UCSD-AML1 (cell line): ENCODE data around the gene GUCD1.

Experiments used
- DNase-seq: peaks from one replicate; lab custom pipeline; 2025; ENCODE audit not compliant: unreplicated experiment; lab: John Stamatoyannopoulos, UW

Gene GUCD1

DNA sequence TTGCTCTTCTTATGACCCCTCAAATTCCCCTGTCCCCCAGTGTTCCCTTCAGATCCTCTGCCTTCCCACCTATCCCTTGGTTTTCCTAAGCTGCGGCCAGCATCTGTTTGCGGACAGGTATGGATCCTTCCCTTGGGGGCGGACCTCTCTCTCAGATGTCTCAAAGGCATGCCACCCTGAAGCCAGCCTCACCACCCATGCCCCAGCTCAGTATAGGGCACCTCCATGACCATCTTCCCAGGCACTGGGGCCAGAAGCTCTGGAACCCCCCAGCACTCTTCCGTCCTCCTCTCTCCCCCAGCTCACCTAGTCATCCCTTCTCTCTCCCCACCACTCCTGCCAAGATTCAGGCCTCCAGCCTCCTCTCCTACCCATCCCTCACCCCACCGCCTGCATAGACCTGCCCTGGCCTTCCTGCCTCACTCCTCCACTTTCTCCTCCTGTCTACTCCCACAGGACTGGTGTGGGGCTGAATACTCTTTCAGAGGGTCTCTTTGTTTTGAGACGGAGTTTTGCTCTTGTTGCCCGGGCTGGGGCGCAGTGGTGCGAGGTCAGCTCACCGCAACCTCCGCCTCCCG is 35.7 kb upstream of the GUCD1 start:
- DNase-seq: no peak

DNA sequence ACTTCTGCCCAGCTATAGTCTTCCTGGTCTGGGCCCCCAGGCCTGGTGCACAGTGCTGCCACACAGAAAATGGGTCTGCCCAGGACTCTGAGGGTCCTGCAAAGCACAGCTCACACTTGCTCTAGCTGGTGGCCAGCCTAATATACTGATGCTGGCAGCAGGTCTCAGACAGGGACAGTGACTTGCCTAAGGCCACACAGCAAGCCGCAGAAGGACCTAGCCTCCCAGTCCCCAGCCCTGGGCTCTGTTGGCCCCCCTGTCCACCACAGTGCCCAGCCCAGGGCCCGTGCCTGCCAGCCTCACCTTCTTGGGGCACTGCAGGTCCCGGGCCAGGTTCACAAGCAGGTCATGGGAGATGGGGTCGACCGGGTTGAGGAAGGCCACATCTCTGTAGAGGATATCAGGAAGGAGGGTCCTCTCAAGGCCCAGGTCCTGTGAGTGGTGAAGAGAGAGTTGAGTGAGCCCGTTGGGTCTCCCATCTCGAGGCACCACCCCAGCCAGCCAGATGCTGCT is 34.6 kb upstream of the GUCD1 start:
- DNase-seq: no peak

DNA sequence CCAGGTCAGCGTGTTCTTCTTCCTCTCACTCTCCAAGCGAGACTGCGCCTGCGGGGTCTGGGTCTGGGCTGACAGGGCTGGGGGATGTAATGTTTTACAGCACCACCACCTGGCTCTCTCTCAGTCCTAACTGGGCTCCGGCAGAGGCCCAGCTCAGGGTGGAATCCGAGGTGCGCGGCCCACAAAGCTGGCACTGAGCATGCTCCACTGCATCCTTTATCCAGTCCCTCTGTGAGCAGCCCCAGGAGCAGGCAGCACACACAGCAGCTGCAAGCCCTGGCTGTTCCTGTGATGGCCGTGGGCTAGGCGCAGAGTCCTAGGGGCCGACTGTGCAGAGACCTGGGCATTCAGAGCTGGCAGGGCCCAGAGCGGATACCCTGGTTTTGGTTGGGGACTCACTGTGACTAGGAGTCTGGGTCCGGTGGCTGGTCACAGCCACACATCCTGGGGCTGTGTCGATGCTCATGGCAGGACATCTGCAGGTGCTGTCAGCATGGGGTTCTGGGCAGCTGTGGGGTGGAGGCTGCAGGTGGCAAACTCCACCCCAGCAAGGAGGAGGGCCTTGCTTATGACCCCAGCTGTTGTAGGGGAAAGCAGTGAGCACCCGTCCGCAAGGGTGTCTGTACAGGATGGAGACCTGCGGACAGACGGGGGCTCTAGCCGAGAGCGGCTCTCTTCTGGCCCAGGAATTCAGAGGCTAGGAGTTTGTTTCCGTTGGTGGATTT is 34.0 kb upstream of the GUCD1 start:
- DNase-seq: no peak

DNA sequence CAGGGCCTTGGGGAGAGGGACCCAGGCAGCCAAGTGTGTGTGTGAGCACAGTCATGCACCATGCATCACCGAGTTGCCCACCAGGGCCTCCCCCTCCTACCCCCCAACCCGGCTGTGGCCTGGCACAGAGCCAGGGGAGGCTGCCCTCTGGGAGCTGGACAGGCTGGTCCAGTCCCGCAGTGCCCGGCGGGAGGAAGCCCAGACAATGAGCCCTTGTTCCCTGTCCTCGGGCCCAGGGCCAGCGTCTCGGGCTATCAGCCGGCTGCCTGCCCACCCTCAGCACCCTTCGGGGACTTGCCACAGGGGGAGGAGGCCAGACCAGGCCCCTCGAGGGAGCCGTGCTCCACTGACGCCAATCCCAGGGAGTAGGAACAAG is 33.4 kb upstream of the GUCD1 start:
- no peak for DNase-seq

DNA sequence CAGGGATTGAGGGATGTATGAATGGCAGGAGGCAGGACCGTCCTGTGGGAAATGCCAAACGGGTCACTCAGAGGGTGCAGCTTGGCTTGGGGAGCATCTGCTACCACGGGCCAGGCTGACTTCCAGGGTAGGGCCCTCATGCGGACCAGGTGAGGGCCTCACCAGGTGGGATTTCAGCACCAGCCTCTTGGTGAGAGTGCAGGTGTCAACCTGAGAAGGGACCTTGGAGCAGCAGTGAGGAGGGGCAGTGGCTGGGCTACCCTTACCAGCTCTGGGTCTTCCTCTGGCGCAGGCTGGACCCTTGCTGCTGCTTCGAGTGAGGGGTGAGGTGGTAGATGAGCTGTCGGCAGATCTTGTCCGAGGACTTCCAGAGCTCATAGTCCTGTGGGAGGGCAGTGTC is 33.0 kb upstream of the GUCD1 start:
- DNase-seq: no peak

DNA sequence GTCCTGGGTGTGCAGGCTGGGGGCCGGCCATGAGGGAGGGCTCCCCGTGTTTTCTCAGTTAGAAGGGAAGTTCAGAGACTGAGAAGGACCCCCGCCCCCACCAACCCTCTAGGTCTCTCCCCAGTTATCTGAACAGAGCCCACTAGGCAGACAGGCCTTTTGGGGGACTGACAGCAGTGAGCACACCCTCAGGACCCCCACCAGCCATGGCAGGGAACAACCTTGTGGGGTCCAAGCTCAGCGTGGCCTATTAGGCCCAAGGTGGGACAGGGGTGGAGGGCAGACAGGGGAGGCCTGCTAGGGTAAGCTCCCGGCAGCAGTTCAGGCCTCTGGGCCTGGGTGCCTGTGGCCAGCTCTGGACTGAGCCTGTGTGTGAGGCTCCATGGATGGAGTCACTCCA is 32.3 kb upstream of the GUCD1 start:
- DNase-seq: no peak

DNA sequence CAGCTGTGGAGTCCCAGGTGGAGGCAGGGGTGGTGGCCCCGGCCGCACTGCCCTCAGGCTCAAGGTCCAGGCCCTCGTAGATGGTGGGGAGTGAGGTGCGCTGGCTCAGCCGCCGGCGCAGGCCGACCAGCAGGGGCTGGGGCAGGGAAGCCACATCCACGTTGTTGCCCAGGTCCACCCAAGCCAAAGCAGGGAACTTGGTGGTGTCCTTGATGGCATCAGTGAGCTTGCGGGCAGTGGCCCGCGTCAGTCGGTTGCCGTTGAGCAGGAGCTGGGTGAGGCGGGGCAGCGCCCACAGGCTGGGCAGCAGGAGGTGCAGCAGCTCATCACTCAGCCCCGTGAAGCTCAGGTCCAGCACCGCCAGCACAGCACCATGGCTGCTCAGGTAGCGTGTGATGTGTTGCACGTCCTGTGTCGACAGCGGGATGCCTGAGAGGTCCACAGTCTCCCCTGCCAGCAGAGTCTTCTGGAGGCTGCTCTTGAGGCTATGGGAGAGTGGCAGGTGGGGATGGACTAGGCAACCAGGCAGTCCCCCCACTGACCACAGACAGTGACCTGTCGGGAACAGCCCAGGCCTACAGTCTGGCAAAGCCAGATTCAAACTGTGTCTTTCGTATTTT is 31.1 kb upstream of the GUCD1 start:
- DNase-seq: no peak

DNA sequence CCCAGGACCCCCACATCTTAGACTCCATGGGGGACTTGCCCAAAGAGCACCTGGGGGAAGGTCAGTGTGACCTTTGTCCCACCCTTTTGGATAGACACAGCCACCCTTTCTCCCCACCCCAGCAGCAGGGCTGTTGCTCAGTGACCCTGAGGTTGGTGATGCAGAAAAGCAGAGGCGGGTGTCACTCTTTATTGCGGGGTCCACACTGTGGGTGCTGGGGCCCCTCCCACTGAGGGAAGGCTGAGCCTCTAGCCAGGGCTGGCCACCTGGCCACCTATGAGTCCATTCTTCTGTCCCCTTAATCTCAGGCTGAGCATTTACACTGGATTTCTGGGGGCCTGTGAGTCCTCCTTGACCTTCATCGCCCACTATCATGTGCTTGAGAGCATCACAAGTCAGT is 30.5 kb upstream of the GUCD1 start:
- DNase-seq: no peak

DNA sequence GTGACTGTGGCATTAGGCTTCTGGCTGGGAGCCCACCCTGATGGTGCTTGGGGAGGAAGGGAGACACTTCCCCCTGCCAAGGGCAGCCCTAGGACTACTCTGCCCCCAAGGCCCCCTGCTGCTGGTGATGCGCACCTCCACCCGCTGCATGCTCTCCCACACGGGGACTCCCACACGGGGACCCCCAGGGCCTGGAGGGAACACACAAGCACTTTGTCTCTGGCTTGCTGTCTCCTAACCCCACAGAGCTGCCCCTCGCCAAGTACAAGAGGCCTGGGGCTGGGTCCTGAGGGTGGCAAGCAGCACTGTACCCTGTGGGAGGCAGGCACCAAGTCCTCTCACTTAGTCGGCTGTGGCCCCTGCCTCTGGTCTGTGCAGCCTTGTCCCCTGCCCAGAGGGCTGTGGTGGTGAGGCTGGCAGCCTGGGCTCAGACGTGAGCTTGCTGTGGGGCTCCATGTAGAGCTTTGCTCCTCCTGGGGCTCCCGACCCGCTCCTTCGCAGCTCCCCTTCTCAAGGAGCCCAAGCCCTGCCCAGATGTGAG is 30.0 kb upstream of the GUCD1 start:
- no peak for DNase-seq

DNA sequence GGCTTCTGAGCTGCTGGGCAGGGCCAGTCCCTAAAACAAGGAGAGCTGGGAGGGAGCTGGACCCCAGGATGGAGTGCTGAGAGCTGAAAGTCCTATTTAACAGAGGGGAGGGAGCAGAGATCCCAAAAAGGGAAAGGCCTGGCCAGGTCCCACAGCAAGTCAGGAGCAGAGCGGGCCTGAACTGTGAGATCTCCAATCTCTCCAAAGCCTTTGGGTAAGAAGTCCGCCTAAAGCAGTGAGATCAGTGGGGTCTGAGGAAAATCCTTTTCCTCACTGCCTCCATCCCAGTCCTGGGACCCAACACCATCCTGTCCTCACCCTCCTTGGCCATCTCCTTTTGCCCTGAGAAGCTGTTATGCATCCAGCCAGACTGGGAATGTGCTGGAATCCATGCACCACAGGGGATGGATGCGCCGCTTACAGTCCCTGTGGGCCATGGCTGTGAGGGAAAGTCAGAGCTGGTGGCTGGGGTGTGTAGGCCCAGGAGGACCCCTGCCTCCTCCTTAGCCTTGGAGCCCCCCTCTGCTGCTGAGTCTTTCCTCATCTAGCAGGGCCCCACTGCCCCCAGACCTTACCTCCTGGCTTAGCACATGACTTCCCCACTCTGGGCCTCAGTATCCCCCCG is 29.3 kb upstream of the GUCD1 start:
- no peak for DNase-seq

DNA sequence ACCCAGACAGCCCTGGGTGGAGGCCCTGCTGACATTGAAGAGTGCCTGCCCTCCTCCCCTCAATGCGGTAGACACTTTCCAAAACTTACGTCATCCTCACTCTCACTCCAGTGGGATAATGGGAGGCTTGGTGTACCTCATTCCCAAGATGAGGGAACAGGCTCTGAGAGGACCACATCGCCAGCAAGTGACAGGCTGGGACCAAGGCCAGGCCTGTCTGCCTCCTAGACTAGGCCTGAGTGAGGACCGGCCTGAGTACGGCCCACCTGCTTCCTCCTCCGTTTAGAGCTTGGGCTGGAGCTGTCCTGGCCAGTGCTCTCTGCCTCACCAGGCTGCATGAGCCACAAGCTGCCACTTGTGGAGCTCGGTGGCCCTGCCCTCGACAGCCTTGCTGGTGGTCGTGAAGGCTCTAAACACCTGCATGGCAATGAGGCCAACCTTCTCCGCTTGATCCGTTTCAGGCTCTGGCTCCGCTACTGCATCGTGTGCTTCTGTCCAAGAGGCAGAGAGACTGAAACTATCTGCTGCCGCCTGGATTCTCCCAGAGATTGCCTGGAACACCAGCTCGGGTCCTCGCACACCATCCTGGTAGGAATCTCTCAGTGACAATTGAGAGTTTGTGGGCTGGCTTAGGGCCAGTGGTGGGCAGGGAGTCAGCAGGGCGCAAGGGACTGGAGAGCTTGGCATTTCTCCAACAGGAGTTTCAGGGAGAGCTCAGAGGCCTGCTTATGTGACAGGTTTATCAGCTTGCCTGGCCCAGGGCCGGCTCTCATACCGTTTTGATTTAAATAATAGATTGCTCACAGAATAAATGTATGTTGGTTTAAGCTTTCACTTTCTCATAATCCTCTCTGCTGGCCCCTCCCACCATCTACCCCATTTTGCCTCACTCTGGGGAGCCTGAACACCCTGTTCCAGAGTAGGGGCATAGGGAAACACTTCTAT is 28.6 kb upstream of the GUCD1 start:
- no peak for DNase-seq

DNA sequence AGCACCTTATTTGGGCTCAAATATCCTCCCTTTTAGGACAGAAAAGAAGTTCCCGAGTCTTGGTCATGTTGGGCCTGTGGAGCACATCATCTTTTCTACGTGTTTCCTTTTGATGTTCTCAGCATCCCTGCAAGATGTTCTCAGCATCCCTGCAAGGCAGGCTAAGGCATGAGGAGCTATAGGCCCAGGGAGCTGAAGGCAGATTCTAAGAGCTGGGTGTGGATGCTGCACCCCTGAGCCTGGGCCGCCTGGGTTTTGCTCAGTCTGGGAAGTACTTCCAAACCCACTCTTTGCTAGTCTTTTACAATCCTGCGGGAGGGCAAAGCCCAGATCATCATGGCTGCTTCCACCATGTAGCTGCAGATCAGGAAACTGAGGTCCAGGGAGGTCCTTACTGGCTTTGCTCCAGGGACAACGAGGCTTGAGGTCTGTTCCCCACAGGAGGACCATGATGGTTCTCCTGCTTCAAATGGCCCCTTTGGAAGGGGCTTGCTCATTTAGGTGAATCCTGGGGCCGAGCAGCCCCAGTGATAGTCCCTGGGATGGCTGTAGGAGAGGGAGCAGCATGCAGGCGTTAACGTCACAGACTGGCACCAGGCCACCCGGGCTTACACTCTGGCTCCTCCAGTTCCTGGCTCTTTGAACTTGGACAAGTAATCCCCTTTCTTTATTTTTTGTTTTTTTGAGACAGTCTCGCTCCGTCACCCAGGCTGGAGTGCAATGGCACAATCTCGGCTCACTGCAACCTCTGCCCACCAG is 27.3 kb upstream of the GUCD1 start:
- DNase-seq: no peak

DNA sequence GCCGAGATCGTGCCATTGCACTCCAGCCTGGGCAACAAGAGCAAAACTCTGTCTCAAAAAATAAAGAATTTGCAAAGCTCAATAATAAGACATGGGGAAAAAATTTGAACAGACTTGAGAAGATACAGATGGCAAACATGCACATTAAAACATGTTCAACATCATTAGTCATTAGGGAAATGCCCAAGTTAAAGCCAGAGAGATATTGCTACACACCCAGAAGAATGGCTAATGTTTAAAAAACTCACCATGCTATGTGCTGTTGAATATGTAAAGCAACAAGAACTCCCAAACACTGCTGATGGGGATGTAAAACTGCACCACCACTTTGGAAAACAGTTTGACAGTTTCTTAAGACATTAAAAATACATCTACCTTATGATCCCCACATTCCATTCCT is 25.3 kb upstream of the GUCD1 start:
- DNase-seq: no peak

DNA sequence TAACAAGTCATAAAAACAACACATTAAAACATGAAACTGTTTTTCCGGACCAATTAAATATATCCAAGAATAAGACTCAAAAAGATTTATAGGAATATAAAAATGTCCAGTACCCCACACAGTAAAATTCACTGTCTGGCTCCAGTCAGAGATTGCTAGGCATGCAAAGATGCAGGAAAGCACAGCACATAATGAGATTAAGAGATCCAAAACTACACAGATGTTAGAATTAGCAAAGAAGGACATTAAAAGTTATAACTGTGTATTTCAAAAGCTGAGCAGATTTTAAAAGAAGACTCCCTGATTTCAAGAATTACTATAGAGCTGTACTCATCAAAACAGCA is 24.3 kb upstream of the GUCD1 start:
- DNase-seq: no peak

DNA sequence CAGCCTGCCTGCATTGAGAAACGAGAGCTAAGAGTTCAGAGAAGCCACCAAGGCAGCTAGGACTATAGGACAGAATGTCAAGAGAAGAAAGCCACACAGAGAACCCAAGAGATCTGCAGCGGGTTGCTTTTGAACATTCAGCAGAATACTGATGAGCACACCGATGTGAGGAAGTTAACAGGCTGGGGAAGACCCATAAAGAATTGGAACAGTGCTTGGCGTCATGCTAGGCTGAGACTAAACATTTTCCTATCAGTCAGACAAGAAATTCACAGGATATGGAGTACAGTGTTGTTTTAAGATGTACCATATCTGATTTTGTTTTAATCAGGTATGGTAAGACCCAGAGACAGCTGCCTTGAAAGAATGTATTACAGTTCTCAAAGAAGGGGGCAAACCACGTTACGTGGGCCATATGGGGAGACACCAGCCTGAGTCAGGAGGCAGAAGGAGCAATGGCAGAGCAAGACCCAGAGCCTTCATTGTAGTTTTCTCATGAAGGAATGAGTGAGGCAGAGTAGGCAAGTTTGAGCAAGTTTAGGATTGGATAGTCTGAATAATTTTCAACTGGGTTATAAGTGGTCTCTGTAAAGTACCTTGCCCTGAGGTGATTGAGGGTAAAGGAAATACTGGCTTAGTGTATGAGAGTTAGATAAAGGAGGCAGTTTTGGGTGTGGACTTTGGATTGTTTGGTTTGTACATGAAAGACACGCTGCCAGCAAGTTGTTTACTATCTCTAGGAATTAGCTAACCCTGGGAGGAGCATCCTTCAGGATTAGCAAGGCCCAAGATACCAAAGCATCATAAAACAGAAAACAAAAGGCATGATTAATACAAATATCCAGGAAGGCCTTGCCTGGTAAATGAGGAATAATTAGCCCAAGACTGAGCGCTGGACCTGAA is 23.7 kb upstream of the GUCD1 start:
- DNase-seq: no peak

DNA sequence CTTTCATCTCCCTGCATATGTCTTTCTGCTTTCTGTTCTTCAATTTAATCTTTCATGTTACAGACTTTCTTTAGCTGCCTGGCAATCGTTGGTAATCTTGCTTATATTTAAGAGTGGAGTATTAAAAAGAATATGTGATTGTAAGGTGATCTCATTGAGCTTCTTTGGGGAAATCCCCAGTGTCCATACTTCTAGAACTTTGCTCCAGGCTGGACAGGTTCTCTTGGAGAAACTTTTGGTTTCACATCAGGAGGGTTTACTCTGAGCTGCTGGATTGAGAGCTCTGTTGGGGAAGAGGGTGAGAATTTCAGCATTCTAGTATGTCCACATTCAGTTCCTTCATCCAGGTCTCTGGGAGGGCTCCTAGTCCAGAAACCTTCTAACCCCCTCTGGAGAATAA is 21.8 kb upstream of the GUCD1 start:
- DNase-seq: no peak

DNA sequence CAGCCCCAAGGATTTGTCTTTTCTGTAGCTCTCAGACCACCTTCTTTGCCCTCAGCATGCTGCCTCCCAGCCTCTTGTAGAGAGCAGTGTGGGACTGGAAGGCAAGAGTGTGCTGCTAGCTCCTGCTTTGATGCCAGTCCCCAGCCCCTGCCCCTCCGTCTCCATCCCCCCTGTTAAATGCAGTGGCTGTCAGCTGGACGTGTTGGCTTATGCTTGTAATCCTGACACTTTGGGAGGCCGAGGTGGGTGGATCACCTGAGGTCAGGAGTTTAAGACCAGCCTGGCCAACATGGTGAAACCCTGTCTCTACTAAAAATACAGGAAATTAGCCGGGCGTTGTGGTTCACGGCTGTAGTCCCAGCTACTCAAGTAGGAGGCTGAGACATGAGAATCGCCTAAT is 16.3 kb upstream of the GUCD1 start:
- no peak for DNase-seq

DNA sequence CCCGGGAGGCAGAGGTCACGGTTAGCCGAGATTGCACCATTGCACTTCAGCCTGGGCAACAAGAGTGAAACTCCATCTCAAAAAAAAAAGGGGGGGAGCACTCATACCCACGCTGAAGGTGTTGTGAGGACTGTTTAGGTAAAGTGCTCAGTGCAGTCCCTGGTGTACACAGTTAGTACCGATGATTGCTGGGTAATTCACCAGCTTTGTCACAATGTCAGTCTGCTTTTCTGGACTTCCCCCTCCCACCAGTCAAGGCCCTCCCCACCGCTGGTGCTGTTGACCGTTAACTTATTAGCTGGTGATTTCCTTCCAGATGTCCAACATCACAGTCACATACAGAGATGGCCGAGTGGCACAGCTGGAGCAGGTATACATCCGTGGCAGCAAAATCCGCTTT is 12.7 kb upstream of the GUCD1 start:
- DNase-seq: no peak

DNA sequence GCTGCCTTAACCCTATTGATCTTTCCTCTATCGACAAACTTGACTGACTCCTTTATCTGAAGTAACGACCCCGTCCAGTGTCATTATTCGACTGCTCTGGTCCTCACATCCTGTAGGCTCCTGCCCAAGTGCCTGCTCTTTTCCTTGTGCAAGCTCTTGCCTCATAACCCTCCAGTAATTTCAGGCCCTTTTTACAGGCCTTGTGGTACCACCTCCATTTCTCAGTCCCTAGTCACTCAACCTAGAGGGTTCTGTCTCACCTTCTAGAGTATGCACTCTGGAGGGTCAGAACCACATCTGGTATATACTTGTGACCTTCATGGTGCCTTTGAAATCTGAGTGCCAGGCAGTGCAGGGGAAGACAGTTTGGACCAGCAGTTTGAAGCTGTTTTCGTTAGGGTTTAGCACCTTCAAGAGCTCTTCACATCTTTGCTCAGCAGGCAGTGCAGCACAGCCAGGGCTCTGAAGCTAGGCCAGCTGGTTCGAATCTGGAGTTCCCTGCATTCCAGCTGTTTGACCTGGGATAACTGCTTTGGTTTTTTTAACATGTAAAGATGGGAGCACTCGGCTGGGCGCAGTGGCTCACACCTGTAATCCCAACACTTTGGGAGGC is 12.1 kb upstream of the GUCD1 start:
- DNase-seq: no peak
